ENCODE results near the gene SUSD6. TPM values are rescaled to one million over a fixed set of nuclear protein-coding genes. Genes with fewer than 3 reads are reported as not detected.
"Not testable (repeated sequence)": the region's sequence is repeated elsewhere in the genome, so short reads cannot be mapped to it uniquely, and the experiment has no call there.

SUSD6 gene
- total RNA-seq, 1 donor from 2014 or later, result 4.9 TPM

DNA sequence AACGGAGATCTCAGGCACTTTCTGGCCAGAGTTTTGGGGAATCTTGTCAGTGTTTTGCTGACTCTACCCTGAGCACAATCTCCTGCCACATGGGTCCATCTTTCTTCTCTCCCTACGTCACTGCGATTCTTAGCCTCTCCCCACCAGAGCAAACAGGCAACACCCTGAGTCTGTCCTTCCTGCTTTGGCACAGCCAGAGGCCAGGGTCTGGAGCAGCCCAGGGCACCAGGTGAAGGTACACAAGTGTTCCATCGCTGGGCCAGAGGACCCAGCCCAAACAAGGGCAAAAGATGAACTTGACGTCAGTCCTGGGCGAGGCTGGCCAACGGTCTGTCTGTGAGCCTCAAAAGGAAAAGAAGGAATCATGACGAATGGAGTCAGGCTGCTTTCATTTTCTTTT lies 24.0 kb upstream of the SUSD6 start:
- no peak for DNase-seq (ENCODE audit: low spot score in 2 of 2)
- FAIRE-seq, result no peak

GRCh38 chr14:69591317-69591716 lies 20.1 kb upstream of the SUSD6 start:
- FAIRE-seq, result no peak
- no peak for DNase-seq (ENCODE audit: low spot score in 2 of 2)

- DNase-seq (ENCODE audit: low spot score in 2 of 2), result no peak
- no peak for FAIRE-seq
These were observed 18.2 kb upstream of the SUSD6 start for GRCh38 chr14:69593018-69593677.

DNA sequence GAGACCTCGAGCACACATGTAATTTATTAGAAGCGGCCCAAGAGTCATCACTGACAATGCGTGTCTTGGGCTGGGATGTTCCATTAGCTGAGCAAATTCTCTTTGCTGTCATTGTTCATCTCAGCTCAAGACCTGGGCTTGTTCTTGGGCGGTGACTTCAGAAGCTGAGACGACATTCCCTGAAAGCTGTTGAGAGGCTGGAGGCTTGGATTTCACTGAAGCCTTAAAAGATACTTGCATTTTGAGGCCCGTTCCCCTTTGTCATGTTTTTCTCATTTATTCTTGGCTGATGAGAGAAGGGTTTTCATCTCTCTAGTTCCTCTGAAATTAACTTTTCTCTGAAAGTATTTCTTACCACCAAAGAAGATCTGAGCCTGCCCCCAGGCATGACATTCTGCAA lies 16.6 kb upstream of the SUSD6 start:
- FAIRE-seq (no peak), DNase-seq (ENCODE audit: low spot score in 2 of 2) (no peak)

- FAIRE-seq, result no peak
- DNase-seq (ENCODE audit: low spot score in 2 of 2), result no peak
These were observed 16.1 kb upstream of the SUSD6 start for GRCh38 chr14:69595336-69595735.

GRCh38 chr14:69599431-69599830 lies 12.0 kb upstream of the SUSD6 start:
- FAIRE-seq; DNase-seq (ENCODE audit: low spot score in 2 of 2): not testable (repeated sequence)

DNA sequence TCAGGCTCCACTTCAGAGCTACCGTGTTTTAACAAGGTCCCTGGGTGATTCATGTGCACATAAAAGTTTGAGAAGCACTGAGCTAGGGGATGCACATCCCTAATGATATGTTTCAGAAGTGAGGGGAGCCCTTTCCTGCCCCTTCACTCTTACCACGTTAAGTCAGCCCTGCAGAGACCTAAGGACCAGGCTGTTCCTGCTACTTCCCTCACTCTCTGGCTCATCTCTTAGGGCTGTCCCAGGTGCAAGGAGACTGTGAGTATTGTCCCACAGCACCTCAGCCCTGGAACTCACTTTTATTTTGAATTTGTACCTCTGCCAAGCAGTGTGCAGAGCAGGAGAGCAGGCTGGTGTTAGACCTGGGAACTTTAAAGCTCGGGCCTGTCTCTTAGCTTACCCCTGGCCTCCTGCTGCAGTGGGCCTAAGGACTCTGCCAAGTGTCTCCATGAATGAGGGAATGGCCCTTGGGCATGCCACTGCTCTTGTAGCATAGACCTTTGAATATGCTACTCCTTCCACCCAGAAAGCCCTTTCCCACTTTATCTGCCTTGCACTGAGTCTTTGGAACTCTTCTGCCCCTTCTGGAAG lies 11.0 kb upstream of the SUSD6 start:
- FAIRE-seq, result no peak
- DNase-seq (ENCODE audit: low spot score in 2 of 2), result no peak

GRCh38 chr14:69605738-69606137 lies 5.7 kb upstream of the SUSD6 start:
- no peak for FAIRE-seq
- no peak for DNase-seq (ENCODE audit: low spot score in 2 of 2)

- FAIRE-seq, result no peak
These were observed 4.9 kb upstream of the SUSD6 start for GRCh38 chr14:69606258-69607184.

DNA sequence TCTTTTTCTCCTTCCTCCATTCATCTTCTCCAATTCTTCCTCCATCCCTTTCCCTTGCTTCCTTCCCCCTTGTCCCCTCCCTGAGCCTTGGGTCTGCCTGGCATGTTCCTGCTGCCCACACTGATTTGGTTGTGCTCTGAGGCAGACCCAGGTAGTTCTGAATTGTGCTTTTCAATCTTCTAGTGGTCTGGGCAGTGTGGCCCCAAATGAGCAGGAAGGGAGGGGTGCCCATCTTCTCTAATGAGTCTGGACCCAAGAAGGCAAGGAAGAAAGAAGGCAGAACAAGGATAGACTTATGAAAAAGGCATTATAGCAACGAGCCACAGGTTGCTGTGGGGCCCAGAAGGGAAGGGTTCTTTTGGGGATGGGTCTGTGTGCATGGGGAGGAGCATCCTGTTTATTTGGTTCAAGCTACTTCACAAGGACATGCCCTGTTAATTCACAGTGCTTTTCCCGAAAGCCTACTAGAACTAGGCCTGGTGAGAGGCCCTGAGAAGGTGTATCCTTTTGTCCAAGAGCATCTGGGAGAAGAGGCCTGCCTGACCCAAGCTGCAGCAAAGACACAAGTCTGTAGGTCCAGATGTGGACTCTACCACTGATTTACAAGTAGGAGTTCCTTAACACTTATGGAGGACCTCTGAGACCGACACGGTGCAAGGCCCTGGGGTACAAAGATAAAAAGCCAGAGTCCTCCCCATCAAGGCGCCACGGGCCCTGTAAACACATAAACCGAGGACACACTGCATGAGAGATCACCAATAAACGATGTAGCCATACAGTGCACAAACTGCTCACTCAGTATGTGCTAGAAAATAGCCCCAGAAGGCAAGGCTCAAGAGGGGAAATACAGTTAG lies 1.1 kb upstream of the SUSD6 start:
- no peak for FAIRE-seq

More at GRCh38 chr14:69606258-69607184, 4.9 kb upstream of the SUSD6 start:
- DNase-seq (ENCODE audit: low spot score in 2 of 2), result no peak

GRCh38 chr14:69610874-69611171 lies 573 bp upstream of the SUSD6 start:
- no peak for FAIRE-seq
- DNase-seq (ENCODE audit: low spot score in 2 of 2), result no peak

More for the DNA sequence above, 1.1 kb upstream of the SUSD6 start:
- DNase-seq (ENCODE audit: low spot score in 2 of 2), result no peak

DNA sequence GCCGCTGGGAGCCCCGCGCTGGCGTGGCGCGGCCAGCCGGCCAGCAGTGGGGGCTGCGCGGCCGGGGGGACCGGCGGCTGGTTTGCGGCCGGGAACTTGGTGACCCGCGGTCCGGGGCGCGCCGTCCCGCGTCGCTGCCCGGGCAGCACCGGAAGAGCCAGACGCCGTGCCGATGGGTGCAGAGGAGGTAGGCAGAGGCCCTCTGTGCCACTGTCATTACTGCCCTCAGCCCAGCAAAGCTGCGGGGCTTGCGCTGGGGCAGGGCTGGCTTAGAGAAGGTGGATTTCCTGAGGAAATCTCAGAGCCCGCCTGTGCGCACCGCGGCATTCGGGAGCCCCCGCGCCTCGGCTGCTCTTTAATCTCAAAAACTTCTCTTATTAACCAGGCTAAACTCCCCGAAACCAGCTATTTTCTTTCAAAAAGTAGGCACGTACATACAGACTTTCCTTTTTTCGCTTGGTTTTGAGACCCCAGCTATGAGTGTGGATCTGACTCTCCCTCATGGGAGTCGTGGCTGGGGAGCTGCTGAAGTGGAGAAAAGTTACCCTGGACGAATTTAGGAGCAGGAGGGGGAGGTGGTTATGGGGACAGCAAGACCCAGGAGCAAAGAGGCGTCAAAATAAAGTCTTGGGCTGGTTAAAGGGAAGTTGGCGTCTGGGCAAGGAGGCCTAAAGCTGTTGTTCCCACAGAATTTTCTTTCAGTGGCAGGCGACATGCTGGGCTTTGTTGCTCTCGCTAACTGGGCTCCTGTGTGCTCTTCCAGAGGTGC lies 802 bp downstream of the SUSD6 start:
- no peak for FAIRE-seq

DNA sequence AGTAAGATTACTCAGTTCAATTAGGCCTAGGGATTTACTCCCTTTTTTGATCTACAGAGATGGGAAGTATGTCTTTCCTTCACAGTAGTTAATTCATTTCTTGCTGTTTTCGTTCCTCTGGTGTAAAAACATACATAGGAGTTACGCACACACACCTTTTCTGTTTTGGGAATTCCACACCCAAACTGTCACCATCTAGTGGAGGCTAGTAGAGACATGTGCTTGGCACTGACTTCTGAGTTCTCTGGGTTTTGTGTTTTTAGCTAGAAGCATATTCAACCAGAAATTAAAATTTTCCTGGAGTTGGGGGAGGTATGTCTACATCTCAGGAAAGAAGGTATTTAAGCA lies 1.4 kb downstream of the SUSD6 start:
- FAIRE-seq (no peak), DNase-seq (ENCODE audit: low spot score in 2 of 2) (no peak)

More for the DNA sequence above, 802 bp downstream of the SUSD6 start:
- no peak for DNase-seq (ENCODE audit: low spot score in 2 of 2)

GRCh38 chr14:69613312-69614073 lies 2.1 kb downstream of the SUSD6 start:
- FAIRE-seq (no peak), DNase-seq (ENCODE audit: low spot score in 2 of 2) (no peak)

- FAIRE-seq, result no peak
- DNase-seq (ENCODE audit: low spot score in 2 of 2), result no peak
These were observed 3.2 kb downstream of the SUSD6 start for GRCh38 chr14:69614592-69614991.

DNA sequence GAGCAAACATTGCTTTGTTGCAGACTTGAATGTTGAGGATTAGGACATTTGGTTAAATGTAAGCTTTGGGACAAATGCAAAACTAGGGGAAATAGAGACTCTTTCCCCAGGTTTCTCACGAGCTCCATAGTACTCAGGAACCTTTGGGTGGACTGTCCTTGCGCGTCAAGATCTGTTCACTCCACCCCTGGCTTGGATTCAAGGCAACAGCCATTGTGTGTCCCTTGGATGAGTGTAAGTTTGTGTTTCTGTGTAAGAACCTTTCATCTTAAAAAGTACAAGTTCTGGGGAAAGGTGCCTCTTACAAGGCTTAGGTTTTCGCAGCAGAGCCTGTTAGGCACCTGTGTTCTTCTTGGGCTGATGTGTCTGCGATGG lies 3.7 kb downstream of the SUSD6 start:
- FAIRE-seq (no peak), DNase-seq (ENCODE audit: low spot score in 2 of 2) (no peak)

- DNase-seq (ENCODE audit: low spot score in 2 of 2) (no peak), FAIRE-seq (no peak)
These were observed 4.4 kb downstream of the SUSD6 start for GRCh38 chr14:69615496-69616407.

DNA sequence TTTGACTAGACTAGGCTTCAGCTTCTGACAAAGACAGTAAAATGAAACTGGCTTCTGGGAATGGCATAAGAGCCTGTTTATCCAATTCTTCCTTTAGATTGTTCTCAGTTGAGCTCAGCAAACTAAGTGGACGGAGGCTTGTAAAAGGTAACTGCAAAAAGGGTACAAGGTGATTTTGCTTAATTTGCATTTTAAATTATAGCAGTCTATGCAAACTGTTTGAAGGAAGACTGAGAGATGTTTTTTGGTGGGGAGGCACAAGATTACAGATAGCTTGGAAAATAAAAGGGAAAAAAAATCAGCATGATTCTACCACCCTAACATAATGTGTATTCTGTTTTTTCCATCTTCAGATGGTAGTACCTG lies 5.0 kb downstream of the SUSD6 start:
- FAIRE-seq, result no peak
- no peak for DNase-seq (ENCODE audit: low spot score in 2 of 2)

All from frontal cortex (tissue), 4 donors.